NCI-H748 (cell line): ENCODE data around the gene MAP3K6.
"Not testable (repeated sequence)": the region's sequence is repeated elsewhere in the genome, so short reads cannot be mapped to it uniquely, and the experiment has no call there.

Experiments
- DNase-seq: peaks from one replicate; lab custom pipeline; 2025; ENCODE audit not compliant: unreplicated experiment; lab: John Stamatoyannopoulos, UW

MAP3K6 gene

DNA sequence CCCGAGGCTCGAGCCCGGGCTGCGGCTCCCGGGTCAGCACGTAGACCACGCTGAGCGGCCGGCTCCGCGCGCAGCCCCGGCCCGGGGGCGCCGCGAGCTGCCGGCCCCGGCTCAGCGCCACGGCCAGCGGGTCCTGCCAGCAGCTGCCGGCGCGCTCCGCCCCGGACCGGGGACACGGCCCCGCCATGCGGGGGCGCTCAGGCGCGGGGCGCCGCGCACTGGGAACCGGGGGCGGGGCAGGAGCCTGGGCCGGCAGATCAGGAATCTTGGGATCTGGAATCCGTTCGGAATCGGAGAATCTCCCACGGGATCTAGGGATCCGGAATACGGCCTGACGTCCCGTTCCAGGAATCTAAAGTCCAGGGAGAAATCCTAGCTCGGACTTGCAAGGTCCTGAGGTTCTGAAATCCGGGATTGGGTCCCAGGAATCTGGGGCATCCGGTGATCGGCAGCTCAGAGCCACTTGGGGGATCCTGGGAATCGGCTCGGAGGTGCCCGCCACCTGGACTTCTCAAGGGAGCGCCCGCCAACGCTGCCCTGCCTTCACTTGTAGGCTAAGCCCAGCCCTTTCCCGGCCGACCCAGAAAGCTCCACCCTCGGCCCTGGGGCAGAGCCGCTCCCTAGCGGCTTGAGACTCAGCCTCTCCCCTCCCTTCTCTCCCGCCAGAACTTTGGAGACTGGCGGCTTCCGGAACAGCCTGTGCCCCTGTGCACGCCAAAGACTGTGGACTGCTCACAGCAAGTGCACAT, at the start of gene MAP3K6:
TSS of gene MAP3K6 (minus strand) at position 551 of the 749 bp plus-strand sequence. CDS start at position 187, 364 bp downstream.
- DNase-seq, result peak; percentile 73

- no peak for DNase-seq
These were observed 47.3 kb upstream of the MAP3K6 start for GRCh38 chr1:27414091-27414490.

DNA sequence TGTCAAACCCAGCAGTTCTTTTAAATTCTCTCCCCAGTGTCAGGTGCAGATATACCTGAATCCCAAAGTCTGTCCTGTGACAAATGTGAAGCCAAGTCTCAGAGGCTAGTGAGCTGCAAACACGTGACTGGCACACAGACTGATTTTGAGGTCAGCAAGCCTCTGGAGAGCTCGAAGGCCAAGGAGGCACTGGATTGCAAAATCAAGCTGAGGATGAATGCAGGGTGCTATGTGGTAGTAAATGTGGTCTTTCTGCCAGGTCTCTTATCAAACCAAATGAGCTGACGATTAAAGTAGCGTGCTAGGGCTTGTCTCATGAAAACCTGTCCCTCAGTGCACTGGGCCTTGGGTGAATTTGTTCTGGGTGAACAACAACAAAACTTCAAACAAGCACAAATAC, 46.2 kb upstream of the MAP3K6 start:
- DNase-seq, result no peak

GRCh38 chr1:27412502-27412901, 45.7 kb upstream of the MAP3K6 start:
- no peak for DNase-seq

- no peak for DNase-seq
These were observed 43.9 kb upstream of the MAP3K6 start for GRCh38 chr1:27410709-27411108.

DNA sequence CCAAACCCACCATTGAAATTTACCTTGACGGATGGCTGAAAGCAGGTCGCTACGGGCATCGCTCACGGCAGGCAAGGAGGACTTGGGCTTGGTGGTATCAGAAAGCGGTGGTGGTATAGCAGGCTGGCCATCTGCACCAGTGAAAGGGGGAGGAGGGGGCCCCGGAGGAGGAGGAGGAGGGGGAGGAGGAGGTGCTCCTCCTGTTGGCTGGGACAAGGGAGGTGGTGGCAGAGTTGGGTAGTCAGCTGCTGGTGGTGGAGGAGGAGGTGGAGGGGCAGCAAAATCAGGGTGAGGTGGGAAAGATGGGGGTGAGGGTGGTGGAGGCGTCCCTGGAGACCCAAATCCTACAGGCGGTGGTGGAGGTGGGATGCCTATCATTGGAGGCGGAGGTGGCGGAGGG, 42.9 kb upstream of the MAP3K6 start:
- DNase-seq, result no peak

DNA sequence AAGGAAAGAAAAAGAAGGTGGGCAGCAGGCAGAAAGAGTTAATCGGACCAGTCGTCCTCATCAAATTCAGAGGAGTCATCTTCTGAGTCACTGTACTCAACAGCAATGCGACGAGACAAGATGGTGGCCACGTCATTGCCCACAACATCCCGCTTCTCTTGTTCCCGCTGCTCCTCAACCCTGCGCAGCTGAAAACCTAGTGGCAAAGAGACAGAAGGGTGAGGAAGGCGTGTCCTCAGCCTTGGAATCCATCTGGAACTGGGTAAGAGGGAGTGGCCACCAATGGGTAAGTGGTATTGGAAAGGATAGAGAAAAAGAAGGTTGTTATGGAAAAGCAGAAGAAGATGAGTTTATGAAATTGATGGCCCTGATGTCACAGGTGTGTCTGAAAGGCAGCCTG, 41.4 kb upstream of the MAP3K6 start:
- no peak for DNase-seq

DNA sequence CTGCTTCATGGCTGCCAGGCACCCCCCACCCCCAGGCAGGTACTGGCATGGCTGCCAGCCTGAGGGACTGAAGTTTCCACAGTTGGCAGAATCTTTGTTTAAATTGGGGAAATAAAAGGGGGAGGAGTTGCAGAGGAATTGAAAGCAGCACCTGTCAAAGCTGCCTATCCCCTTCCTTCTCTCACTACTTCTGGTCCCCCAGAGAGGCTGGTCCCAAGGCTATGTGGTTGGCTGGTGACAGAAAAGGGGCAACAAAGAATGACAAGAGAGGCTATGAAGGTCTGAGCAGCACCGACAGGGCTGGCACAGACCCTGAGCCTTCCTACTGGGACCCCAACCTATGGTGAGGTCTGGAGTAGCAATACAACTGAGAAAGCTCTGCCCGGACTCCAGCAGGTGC, 40.0 kb upstream of the MAP3K6 start:
- not testable (repeated sequence) for DNase-seq

DNA sequence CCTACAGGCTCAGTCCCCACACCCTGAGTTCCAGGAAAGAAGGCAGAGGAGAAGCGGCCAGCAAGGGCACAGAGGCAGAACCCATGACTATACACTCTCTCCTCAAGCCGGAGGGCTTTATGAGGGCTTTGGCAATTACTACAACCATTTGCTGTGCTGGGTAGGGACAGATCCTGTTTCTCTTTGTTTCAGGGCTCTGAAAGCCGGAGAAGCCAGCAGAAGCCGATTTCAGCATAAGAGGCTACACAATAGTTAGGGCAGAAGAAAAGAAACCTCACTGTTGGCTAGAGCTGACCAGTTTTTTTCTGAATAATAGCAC, 39.6 kb upstream of the MAP3K6 start:
- no peak for DNase-seq

DNA sequence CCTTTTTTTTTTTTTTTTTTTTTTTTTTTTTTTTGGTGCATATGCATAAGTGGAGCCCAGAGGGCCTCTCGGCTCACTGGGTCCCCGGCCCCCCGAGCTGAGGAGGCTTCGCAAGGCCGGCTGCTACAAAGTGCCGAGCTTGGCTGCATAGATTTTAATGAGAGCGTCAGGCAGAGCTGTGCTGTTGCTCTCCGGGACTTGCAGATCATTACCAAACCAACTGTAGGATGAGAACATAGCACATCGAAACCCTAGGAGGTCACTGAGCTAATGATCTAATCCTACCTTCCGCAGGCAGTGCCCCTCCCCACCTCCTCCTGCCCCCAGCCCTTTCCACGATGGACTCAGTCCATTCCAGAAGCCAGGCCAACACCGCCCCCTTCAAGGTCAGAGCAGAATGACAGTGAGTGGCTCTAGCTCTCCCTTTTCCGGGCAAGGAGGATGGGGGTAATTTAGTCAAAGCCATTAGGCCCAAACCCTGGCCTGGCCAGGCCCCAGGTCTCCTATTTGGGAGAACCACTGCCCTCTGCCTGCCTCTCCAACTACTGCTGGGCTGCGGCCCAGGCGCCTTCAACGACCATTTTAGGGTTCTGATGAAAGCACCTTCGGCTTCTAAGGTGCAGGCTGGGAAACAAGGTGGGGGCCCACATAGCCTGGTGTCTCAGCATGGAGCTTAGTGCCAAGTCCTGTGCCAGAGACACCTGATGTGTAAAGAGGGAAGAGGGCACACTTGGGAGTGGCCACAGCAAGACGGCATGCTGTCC, 39.0 kb upstream of the MAP3K6 start:
- DNase-seq, result not testable (repeated sequence)

DNA sequence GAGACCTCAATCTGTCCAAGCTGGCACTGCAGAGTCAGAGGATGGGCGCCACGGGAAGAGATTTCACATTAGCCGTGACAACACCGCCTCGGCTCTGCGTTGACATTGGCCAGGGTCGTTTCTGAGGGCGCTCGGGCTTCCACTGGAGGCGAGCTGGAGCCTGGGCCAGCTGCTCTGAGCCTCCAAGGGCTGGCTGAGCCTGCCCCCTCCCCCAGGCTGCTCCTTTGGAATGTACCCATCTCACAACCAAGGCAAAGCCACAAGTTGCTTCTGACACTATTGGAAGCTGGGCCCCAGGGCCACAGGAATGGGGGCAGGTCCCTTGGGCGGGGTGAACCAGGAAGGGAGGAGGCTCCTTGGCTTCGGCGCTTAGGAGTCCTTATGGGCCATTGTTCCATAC, 38.3 kb upstream of the MAP3K6 start:
- DNase-seq, result no peak

- no peak for DNase-seq
These were observed 37.2 kb upstream of the MAP3K6 start for GRCh38 chr1:27403931-27404330.

DNA sequence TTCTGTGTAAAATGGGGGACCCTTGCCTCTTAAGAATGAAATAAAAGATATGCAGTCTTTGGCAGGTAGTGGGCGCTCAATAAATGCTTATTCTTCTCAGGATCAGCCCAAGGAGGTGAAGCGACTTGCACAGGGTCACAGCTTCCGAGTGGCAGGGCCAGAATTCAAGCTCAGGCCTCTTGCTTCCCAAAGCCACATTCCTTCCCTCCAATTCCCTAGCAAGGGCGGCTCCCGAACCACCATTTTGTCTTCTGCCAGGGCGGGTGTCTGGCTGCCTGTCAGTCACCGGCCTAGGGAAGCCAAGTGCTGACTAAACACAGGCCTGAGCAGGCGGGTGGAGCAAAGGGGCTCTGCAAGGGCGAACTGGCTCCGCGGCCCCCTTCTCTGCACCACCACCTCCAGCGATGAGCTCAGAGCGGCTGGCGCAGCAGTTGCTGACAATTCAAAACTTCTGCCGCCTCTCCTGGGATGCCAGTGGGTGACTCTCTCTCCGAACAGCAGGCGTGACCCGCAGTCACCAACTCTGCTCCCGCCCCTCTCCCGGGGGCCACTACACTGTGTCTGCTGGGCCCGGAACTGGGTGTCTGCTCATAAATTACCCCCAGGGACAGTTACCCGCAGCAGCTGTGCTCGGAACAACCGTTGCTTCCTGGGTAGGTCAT, 36.4 kb upstream of the MAP3K6 start:
- no peak for DNase-seq

GRCh38 chr1:27402349-27402754, 35.6 kb upstream of the MAP3K6 start:
- peak; percentile 44 for DNase-seq

GRCh38 chr1:27400963-27401341, 34.2 kb upstream of the MAP3K6 start:
- DNase-seq, result no peak

GRCh38 chr1:27400082-27400962, 33.6 kb upstream of the MAP3K6 start:
- no peak for DNase-seq

DNA sequence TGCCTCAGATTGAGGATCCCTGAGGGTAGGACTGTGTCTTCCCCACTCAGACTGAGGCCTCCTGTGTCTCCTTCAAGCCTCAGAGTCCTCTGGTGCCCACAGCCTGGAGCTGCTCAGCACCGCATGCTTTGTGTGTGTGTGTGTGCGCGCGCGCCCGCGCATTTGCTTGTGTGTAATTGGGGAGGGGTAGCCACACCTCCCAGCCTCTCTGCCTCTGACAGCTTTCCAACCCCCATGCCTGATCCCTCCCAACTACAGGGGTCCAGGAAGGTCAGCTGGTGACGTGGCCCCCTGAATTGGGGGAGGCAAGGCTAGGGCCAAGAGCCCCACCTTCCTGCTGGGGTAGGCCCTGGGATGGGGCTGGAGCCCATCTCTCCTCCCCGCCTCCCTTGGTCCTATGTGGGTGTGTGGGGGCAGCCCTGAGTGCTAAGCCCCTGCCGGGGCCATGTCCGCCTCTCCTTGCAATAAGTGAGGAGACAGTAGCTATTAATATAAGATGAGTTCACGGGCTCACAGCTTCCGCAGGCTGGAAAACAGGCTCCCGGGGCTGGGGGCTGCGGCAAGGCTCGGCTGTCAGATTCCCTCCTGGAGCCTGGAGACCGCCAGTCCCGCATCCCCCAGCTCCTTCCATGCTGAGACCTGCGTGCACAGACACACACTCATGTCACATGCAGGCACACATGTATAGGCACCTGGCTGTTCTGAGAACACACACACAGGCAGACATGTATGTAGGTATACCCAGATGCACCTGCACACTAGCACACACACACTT, 32.7 kb upstream of the MAP3K6 start:
- DNase-seq, result peak; percentile 11

DNA sequence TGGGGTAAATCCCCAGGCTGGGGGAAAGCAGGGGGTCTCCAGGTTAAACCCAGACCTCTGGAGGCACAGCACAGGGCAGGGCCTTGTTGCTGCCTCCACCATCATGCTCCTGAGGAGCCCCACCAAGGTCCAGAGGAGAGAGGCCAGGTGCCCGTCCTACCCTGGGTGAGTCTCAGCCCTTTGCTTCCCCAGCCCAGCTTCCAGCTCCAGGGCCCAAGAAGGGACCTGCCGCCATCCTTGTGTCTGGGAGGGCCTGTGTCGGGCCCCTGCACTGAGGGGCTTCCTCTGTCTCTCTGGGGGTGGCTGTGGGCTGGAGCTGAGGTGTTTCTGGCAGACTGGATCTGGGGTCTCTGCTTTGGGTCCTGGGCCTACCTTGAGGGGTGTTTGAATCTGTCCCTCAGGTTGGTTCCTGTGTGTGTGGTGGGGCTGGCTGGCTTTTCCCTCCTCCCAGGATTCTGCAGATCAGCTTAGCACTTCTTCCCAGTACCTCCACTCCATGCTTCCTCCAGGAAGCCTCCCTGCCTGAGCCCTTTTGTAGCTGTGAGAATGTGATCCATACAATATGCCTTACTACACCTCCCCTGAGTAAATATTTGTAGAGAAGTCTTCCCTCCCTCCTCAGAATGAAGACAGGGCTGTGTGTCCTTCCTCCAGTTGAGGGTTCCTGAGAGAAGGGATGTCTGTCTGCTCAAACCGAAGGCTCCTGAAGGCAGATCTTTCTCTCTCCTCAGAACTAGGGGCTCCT, 31.8 kb upstream of the MAP3K6 start:
- no peak for DNase-seq

- no peak for DNase-seq
These were observed 31.0 kb upstream of the MAP3K6 start for GRCh38 chr1:27397749-27398148.

- no peak for DNase-seq
These were observed 30.3 kb upstream of the MAP3K6 start for GRCh38 chr1:27397110-27397509.
